ENCODE data around the gene CCDC122.

Gene CCDC122

GRCh38 chr13:43792076-43792881 lies 87.3 kb downstream of the CCDC122 start:
- no peak for TF ChIP-seq ZFX (IDR thresholded peaks at IDR 0.05)
- TF ChIP-seq CTCF (conservative IDR thresholded peaks at IDR 0.05), result no peak

GRCh38 chr13:43787997-43788396 lies 91.5 kb downstream of the CCDC122 start:
- no peak for TF ChIP-seq ZFX (IDR thresholded peaks at IDR 0.05)
- peak; percentile 21; the same call in 1 of the 2 replicates for TF ChIP-seq CTCF (conservative IDR thresholded peaks at IDR 0.05)
- peak overlapping the region; percentile 87; the same call in 1 of the 2 replicates for H3K27ac ChIP-seq

More at GRCh38 chr13:43792076-43792881, 87.3 kb downstream of the CCDC122 start:
- H3K27ac ChIP-seq, result no peak overlapping the region

GRCh38 chr13:43787518-43787891 lies 92.0 kb downstream of the CCDC122 start:
- peak; percentile 51; the same call in 1 of the 2 replicates for TF ChIP-seq ZFX (IDR thresholded peaks at IDR 0.05)
- TF ChIP-seq CTCF (conservative IDR thresholded peaks at IDR 0.05), result no peak
- peak overlapping the region; percentile 87 for H3K27ac ChIP-seq

- TF ChIP-seq CTCF (conservative IDR thresholded peaks at IDR 0.05) (peak; percentile 44), ZFX (IDR thresholded peaks at IDR 0.05) (peak; percentile 74)
- H3K27ac ChIP-seq, result peak within 1 kb of the TSS; percentile 87
Observed at GRCh38 chr13:43786766-43787517, 92.6 kb downstream of the CCDC122 start, which contains the start of gene ENOX1. ENOX1 (minus strand) TSS chr13:43786972.

- TF ChIP-seq CTCF (conservative IDR thresholded peaks at IDR 0.05) (no peak), ZFX (IDR thresholded peaks at IDR 0.05) (no peak)
- peak overlapping the region; percentile 87 for H3K27ac ChIP-seq
Observed at GRCh38 chr13:43786472-43786765, 93.1 kb downstream of the CCDC122 start.

Data from C4-2B (cell line).